GM18517 (cell line): ENCODE measurements around the gene PRDM16.

Experiments used
- ATAC-seq: cut with Tn5 transposase; IDR thresholded peaks from one replicate; pipeline ENCODE4 v1.9.1; 2021; ENCODE audit warnings: mild to moderate bottlenecking, moderate library complexity; ENCODE audit not compliant: unreplicated experiment

The PRDM16 gene

DNA sequence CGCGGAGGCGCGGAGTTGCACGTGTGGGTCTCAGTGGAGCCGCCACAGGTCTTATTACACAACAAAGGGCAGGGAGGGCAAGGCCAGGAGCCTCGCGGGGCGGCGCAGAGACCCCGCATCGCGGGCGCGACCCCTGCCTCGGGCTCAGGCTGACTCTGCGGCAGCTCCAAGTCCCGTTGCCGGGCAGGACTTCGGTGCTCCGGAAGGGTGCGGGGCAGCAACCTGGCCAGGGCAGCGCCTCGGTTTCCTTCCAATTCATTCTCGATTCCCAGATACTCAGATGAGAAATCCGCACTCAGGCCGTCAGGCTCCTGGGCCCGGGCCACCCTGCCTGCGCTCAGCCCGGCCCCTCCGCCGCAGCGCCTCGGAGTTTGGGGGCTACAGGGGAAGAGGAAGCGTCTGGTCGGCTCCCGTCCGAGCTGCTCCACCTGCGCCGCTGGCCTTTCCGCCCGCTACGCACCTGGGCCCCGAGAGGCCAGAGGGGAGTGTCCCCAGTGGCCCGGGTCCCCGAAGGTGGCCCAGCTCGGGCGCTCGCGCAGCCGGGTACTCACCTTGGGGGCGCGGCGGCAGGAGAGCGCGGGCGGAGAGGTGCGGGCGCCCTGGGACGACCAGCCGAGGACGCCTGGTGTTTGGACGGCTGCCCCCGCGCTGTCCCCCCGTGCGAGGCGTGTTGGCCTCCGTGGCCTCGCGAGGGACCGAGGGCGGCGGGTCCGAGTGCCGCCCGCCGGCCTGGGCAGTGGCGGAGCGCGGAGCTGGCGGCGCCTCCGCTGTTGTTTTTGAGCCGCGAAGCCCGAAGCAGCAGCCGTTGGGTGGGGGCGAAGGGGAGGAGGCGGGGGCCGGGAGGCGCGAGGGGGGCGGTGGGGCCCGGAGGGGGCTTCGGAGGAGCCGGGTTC, 1.1 kb upstream of the PRDM16 start:
- ATAC-seq, result no peak

DNA sequence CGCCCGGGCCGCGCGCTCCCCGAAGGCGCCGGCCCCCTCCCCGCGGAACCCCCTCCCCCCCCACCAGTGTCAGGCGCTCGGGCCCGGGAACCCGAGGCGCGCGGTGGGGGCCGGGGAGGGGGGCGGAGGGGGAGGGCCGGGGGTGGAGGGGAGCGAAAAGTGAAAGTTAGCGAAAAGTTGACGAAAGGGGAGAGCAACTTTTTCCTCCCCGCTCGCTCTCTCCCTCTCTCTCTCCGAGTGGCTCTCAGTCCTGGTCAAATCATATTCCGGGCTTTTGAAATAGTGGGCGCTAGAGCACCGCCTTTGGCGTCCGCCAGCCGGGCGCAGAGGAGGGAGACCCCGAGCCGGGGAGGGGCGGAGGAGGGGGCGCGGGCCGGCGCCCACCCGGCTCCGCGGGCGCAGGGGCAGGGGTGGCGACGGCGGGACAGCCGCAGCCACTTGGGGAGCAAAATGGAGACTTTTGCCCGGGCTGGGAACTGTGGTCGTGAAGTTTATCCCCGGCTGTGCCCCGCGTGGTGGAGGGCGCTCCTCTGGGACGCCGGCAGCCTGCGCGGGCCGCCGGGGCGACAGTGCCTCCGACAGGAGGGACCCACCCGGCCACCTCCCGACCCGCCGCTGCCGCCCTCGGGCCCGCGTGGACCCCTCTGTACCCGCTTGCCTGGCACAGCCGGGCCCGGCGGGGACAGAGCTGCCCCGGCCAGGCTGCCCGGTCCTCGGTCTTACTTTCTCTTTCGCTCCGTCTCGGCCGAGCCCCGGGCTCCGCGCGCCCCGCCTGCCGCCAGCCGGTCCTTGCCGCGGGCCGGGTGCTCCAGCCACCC, 697 bp downstream of the PRDM16 start:
- no peak for ATAC-seq

DNA sequence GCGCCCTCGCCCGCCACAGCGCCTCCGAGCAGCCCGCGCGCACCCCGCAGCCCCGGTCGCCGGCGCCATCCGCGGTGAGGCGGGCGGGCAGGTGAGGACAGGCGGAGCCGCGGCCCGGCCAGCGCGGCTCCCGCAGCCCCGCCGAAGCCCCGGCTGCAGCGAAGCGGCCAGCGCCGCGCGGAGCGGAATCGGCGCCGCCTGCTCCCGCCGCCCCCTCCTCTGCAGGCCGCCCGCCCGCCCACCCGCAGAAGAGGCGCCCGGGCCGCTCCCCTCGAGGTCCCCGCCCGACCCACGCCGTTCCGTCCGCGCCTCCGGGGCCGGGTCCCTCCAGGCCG, 1.3 kb downstream of the PRDM16 start:
- ATAC-seq, result no peak

DNA sequence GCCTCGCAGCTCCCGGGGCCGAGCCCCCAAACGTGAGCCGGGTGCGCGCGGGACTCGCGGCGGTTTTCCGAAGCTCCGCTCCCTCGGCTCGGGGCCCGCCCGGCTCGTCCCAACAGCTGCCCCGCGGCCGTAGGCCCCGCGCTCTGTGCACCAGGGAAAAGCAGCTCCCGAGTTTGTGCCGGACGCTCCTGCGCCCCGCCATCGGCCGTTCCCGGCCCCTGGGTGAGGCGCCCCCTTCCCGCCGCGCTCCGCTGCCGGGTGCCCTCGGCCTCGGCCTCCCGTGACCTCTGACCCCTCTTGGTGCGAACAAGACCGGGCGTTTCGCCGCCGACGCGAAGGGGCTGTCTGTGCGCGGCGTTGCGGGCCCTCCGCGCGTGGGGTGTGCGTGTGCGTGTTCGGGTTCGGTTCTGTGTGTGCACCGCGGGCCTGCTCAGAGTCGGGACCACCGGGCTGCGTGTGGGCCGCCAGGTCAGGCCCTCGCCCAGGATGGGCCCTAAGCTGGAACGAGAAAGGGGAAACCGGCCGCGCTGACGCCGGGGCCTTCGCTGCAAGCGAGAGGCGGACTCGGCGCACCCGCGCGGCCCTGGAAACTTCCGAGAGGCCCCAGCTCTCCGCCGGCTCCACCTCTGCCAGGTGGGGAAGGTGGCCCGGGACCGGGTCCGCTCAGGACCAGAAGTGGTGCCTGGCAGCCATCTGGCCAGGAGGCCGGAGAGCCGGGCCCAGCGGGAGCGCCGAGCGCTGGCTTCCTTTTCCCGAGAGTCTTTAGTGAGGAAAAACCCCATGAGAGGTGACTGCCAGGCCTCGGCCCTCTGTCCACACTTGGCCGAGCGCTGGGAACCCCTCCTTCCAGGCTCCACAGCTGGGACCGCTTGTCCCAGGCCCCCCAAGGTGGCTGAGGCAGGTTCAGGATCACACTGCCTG, 1.9 kb downstream of the PRDM16 start:
- no peak for ATAC-seq

DNA sequence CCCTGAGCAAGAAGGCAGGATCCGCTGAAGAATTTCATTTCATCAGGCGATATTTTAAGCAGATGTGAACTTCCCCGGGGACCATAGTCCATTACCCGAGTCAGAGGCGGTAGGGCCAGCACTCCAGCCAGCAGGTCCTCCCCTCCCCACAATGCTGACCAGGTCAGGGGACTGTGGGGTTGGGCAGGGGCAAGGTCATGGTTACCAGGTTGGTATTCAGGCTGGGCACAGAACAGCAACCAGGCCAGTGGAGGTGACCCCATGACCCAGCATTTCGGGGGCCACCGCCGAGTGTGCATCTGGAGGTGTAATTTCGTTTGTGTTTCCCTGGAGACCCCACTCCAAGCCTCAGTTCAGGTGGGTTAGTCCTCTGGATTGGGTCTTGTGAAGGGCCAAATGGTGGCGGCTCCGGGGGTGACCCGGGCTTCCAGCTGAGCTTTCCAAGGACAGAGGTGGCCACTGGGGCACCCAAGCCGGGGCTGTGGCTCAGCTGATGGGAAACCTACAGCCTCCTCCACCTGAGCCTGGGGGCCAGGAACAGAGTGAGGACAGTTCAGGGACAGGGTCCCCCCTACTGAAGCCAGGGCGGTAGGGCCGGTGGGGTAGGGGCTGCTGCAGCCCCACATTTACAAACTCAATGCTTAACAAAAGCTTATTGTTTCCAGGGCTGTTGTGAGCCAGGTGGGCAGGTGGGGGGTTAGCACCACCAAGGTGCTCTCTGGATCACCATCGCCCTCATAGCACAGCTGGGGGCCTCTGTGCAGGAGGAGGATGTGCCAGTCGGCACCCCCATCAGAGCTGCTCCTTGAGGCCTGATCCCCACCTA, 2.8 kb downstream of the PRDM16 start:
- ATAC-seq, result no peak

DNA sequence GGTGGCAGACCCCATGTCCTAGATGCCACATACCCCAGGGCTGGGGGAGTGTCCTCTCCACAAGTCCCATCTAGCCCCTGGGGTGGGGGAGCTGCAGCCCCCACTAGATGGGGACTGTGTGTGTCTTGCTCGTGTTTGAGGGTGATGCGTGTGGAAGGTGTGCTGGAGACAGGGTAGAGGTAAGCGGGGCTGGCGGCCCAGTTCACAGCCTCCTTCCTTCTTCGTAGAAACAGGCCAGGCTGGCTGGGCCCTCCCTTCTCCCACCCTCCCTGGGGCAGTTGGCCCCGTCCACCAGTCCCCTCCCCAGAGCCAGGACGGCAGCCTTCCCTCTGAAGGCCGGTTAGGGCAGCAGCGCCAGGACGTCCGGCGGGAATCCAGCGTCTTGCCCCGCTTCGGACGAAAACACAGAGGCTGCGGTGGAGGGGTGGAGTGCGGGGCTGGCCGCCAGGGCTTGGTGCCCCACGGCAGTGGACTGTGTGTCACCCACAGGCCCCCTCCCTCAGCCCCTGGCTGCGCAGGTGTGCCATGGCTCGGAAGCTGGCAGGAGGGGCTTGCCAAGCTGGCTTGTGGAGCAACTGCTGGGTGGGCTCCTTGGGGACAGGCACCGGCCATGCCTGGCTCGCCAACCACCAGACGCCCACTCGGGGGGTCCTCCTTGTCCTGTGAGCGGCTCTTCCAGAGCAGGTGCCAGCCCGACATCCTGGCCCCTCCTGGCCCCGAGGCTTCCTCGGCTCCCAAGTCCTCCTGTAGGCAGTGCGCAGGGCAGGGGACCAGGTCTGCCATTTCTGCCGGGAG, 3.6 kb downstream of the PRDM16 start:
- no peak for ATAC-seq

DNA sequence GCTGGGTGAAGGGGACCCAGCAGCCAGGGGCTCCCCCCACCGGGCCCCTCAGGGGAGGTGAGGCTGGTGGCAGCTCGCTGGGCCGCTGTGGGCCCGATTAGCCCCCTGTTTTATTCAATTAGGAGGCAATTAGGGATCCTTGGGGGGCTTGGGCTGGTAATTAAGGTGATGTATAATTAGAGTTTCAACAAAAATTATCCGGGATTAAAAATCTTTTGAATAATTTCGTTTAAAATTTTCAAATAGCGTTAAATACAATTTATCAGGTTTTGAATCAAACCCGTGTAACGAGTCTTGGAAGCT, 4.1 kb downstream of the PRDM16 start:
- ATAC-seq, result no peak

DNA sequence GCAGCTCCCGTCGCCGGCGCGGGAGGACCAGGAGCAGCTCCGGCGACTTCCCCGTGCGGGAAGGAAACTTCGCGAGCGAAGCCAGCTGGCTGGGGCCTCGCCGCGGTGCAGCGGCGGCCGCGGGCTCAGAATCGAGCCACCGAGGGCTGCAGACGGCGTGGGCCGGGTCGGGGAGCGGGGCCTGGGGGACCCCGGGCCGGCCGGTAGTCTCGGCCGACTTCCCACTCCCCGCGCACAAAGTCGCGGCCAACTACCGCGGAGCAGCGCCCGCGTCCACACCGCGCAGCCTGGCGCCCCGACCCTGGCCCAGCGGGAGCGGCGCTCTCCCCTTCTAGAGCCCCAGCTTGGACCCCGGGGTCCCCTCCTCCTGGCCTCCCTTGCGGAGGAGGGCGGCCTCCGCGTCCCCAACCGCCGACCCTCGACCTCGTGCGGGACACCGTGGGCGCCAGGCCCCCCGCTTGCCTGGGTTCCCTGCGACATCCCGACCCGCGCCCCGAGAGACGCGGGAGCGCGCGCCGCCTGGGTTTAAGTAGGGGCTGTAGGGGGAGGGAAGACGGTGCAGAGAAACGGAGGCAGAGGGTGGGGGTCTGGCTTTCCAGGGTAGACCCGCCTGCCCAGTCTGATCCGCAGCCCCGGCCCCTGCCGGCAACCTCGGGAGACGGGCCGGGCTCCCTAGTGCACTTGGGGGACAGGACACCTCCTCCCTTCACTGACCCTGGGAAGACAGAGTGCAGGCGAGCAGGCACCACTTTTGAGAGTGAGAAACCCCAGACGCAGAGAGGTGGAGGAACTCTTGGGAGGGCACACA, 4.7 kb downstream of the PRDM16 start:
- no peak for ATAC-seq

DNA sequence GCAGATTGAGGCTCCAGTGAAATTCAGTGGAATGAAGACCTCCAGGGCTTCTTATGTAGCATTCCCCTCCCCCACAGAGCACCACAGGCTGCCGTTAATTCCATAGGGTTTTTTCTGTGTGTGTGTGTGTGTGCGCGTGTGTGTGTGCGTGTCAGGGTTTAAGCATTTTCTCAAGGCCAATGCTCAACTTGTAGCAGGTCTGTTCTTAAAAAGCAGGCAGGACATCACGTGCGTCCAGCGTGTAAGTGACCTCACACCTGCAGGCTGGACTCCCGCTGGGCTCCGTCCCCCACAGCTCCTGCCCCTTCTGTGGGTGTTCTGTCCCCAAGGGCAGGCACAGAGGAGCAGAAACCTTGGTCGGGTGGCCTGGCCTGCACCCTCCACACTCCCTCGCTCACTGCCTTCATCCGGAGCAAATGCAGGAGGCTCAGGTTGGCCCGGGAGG, 5.3 kb downstream of the PRDM16 start:
- no peak for ATAC-seq

DNA sequence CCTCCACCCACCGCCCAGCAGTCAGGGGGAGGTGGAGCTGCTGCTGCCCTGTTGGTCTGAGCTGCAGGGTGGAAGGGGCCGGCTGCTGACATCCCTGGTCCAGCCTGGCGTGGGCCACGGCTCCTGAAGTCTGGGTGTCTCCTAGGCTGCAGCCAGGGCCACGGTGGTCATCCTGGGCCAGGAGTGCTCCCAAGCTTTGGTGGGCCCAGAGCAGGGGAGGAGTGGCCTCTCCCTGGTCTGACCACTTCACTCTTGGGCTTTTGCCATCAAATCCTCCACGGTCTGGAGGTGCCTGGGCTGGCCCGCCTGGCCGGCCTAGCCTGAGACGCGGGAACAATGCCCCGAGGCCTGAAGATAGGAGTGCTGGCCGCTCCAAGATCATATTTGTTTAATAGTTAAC, 5.8 kb downstream of the PRDM16 start:
- no peak for ATAC-seq

DNA sequence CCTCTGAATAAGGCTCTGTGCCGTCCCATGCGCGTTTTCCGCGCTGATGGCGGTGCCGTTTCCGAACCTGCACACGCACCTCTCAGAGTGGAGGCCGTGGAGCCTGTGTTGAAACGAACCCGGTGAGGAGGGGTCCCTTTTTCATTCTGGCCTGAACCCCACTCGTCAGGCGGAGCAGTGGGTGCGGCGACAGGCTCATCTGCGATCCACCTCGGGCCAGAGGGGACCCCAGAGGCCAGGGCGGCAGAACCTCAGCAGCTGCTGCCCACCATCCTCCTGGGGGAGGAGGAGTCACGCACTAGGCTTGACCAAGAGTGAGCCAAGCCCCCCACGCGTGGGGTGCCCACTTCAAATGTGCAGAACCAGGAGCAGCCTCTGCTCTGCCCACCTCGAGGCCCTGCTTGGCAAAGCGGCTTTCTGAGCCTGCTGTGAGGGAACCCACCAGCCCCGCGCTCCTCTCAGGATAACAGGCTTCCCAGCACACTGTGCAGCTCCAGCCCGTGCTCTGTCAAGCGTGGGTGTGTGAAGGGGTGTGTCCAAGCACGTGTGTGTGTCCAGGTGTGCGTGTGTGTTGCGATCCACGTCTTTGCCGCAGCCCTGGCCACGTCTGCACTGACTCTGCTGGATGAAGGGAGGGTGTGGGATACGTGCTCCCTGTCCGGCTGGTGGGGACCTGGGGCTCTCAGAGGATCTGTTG, 6.8 kb downstream of the PRDM16 start:
- ATAC-seq, result no peak

DNA sequence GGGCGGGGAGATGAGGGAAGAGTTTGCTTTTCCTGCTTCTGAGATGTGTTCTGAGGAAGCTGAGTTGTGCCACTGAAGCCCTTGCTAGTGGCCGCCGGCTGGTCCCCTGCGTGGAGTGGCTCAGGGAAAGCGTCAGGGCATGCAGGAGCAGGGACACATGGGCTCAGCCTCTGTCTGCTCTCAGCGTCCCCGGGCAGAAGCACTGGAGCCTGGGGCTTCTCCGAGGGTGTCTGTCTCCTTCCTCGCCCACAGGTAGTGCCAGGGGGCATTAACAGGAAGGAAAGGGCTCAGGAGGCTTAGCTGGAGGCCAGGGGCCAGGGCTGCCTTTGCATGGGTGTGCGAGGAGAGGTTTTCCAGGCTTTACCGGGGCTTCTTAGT, 7.3 kb downstream of the PRDM16 start:
- ATAC-seq, result no peak

DNA sequence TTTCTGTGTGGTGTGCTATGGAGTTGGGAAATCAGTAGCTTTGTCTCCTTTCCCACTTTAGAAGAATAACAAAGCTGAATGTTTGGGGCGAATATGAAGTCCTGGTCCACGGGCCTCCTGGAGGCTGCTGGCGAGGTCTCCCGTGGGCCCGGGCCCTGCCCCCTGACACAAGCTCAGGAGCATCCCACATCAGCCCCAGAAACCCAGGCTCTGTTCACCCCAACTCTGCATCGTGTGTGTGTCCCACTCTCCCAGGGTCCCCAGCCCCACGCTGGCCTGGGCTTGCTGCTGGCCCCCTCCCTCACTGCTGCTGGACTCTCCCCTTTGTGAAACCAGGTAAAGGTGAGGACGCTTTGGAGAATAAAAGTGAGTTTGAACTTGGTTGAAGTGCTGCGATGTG, 8.1 kb downstream of the PRDM16 start:
- ATAC-seq, result no peak

DNA sequence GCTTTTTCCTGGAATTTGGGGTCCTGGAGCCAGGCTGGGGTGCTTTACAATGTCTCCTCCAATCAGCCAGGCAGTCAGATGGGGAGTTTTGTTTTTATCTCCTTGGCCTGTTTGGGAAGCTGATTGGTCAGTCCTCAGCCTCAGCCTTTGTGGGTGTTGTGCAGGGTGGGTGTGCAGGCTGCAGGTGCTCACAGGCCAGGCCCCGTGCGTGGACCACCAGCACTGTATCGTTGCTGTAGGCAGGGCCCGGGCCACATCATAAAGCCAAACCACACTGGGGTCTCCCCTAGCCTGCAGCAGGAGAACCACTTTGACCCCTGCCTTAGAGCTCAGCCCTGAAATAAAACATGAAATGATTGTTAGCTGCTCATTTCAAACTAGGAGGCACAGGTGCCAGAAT, 8.6 kb downstream of the PRDM16 start:
- ATAC-seq, result no peak

DNA sequence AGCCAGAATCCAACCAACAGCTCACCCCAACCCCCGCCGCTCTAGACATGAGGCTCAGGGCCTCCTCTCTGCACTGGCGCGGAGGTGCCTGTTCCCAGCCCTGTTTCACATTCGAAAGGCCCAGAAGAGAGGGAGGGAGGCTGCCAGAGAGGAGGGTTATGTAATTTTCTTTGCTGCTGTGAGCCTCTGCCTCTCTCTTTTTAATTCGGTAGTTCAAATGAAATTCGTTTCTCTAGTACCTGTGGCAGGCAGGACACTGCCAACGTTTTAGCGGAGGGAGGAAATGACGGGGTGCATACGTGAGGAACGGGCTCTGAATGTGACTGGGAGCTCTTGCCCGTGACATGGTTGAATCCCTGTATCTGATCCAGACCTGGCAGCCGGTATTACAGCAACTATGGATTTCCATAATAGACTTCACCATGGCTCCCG, 9.4 kb downstream of the PRDM16 start:
- no peak for ATAC-seq

DNA sequence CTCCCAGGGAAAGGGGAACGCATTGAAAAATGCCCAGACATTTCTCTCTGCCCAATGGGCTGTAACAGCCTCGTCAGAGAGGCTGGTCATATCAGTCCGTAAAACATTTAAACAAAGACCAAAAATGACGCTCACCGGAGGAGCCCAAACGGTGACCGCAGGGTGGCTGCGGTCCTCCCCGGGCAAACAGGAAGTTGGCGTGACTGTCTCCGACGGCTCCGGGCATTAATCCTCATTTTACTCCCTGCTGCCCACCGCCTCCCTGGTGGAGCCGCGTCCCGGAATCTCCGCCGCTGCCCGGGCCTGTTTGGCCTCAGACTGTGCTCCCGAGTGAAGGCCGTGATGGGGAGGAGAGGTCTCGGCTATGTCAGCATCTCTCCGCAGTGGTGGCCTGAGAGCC, 9.9 kb downstream of the PRDM16 start:
- no peak for ATAC-seq

DNA sequence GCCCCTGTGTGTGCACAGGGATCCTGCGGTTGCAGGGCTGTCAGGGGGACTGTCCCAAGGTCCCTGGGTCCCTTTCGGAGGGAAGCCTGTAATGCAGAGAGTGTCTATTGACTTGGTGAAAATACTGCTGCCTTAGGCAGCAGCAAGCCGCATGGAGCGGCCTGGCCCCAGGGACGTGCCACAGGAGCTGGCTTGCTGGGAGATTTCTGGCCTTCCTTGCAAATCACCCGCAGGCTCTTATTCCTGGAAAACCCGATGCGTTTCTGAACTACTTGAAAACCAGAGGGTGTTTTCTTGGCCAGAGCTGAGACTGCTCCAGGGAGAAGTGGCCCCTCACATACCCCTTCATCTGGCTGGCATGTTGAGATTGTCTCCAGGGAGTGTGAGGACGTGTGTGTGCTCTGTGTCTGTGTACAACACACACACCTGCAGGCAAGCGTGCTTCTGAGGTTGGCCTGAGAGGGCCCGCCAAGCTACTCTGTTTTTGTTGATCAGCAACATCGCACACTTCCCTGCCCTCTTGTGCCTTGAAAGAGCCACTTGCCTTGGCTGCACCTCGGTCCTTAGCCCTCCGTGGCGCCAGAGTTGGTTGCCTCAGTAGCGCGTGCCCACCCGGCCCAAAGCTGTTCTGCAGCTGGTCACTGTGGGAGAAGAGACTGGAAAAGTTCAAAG, 10.5 kb downstream of the PRDM16 start:
- ATAC-seq, result no peak
